Retina (tissue), 1 donor: ENCODE results near the gene ALPP.
"Not testable (repeated sequence)": the region's sequence is repeated elsewhere in the genome, so short reads cannot be mapped to it uniquely, and the experiment has no call there.

ENCODE experiments used
- DNase-seq: peaks from one replicate; pipeline ENCODE4 v3.0.0-alpha.2; 2016

The ALPP gene

DNA sequence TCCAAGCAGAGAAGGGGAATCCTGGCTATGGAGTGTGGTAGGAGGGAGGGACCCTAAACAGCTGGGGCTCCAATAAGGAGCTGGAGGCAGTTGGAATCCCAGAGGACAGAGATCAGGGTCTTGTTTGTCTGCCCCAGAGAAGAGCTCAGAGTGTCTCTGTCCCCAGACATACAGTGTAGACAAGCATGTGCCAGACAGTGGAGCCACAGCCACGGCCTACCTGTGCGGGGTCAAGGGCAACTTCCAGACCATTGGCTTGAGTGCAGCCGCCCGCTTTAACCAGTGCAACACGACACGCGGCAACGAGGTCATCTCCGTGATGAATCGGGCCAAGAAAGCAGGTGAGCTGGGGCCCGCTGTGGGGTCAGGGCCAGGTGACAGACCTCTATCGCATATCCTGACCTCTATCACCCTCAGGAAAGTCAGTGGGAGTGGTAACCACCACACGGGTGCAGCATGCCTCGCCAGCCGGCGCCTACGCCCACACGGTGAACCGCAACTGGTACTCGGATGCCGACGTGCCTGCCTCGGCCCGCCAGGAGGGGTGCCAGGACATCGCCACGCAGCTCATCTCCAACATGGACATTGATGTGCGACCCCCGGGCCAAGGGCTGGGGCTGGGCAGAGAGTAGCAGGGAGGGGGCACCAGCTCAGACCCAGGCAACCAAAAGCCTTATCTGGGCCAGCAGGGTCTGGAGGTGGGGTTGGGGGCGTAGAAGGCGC is 29.0 kb downstream of the ALPP start:
- DNase-seq: not testable (repeated sequence)

DNA sequence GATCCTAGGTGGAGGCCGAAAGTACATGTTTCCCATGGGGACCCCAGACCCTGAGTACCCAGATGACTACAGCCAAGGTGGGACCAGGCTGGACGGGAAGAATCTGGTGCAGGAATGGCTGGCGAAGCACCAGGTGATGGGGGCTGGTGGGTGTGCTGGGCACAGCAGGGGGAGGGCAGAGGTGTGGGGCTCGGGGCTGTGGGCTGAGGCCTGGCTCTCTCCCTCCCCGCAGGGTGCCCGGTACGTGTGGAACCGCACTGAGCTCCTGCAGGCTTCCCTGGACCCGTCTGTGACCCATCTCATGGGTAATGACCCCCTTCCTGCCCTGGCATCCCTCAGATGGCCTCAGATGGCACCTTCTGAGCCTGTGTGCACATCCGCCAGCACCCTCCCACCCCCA is 29.7 kb downstream of the ALPP start:
- not testable (repeated sequence) for DNase-seq

DNA sequence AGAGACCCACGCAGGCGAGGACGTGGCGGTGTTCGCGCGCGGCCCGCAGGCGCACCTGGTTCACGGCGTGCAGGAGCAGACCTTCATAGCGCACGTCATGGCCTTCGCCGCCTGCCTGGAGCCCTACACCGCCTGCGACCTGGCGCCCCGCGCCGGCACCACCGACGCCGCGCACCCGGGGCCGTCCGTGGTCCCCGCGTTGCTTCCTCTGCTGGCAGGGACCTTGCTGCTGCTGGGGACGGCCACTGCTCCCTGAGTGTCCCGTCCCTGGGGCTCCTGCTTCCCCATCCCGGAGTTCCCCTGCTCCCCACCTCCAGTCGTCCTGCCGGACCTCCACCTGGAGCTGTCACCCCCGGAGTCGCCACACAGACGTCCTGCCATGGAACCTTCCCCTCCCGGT is 31.1 kb downstream of the ALPP start:
- not testable (repeated sequence) for DNase-seq

DNA sequence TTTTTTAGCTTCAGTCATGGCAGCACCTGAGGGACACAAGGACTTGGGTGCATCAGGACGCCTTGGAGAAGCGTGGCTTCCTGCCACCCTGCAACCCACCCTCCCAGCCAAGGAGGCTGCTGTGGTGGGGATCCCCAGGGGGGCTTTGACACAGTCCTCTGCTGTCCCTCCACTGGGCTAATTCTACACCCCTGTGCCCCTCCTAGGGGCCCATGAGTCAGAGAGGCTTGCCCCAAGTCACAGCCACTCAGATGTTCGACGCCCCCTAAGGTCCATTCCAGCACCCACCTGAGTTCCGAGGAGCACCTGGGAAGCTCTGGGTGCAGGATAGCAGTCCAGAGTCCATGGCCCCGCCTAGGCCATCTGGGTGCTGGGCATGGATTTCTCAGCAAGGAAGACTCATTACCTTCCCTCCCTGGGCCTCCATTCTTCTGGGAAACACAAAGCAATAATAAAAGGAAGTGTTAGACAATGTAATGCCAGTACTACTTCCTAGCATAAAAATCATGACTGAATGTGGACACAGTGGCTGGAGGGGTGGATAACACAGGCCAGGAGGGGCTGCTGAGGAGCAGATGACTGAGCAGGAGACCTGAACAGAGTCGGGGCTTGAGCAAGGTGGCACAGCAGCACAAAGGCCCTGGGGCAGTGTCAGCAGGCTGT is 31.8 kb downstream of the ALPP start:
- no peak for DNase-seq

DNA sequence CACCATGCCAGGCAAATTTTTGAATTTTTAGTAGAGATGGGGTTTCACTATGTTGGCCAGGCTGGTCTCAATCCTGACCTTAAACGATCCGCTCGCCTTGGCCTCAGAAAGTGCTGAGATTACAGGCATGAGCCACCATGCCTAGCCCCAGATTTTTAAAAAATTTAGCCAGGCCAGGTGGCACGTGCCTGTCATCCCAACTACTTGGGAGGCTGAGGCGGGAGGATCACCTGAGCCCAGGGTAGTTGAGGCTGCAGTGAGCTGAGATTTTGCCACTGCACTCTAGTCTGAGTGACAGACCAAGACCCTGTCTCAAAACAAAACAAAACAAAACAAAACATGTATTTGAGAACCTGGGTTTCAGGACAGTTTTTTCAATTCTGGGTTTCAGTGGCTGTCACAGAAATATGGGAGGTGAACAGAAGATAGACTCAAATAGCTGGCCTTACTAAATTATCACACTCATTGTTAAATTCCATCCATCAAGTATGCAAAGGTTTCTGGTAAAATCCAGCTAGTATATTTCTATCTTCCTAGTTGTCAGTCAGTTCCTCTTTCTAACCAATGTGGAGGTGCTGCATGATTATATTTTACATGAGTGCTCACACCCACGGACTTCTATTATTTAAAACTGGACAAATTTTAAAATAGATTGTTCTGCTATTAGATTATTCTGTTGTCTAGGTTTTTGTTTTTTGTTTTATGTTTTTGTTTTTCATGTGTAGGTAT is 33.5 kb downstream of the ALPP start:
- DNase-seq: no peak

DNA sequence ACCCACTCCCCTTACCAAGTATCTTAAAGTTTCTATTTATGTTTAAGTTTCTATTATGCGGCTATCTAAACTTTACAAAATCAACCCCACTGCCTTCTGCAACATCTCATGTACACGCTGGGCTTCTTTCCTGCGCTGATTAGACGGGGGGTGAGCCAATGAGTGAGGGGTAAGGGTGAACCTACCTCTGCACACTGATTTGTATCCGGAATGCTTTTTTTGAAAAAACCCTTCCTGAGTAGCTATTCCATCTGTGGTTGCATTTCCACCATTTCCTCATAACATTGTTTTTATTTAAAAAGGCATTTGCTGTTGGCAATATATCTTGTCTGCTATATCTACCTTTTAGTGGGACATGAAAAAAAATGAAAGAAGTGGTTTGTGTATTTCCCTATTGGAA is 34.4 kb downstream of the ALPP start:
- DNase-seq: no peak

DNA sequence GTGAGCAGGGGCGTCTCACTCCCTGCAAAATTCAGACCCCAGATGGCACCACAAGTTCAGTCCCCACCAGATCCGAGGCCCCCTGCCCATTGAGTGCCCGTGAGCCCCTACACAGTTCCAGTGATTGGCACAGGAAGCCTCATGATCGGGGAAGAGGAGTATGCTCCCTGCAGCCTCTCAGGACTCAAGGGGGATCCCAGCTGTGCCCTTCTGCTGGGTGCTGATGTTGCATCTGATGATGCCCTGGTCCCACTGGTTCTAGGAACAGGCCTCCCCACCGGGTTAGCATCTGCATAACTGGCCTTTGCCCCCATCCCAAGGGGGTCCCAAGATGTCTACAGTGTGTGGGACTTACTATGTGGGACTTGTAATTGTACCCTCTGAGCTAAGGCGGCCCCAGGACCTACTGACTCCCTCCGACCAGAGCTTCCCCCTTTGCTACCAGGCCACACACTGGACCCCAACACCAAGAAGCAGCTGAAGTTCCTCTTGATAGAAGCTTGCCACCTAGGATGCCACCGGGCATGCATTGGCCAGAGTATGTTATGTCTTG is 36.7 kb downstream of the ALPP start:
- DNase-seq: no peak

DNA sequence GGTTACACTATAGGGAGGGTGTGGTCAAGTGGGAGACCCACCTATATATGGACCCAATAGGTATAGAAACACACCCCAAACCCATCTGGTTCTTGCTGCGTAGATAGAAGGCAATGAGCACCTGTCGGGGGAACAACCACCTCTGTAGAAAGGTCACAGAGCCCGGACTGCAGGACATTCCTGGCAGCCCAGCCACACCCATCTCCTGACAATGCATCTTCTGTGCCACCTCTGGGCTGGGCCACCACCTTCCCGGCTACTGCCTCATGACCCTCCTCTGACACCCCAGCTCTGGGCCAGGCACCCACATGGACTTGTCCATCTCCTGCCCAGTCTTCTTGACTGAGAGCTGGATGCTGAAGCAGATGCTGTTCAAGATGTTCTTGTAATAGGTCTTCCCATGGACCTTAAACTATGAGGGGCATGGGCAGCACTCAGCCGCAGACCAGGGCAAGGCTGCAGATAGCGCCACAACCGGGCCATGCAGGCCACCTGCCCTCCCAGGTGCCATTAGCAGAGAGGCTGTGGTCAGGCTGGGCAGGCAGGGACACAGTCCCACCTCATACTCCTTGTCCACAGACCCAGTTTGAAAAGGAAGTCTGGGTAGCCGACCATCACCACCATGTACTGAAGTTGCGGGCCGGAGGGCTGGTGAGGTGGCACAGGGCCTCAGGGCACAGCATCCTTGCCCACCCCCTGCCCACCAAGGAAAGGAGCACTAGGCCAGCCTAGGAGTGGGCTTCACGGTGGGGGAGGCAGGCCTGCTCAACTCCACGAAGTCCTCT is 37.4 kb downstream of the ALPP start:
- DNase-seq: no peak

DNA sequence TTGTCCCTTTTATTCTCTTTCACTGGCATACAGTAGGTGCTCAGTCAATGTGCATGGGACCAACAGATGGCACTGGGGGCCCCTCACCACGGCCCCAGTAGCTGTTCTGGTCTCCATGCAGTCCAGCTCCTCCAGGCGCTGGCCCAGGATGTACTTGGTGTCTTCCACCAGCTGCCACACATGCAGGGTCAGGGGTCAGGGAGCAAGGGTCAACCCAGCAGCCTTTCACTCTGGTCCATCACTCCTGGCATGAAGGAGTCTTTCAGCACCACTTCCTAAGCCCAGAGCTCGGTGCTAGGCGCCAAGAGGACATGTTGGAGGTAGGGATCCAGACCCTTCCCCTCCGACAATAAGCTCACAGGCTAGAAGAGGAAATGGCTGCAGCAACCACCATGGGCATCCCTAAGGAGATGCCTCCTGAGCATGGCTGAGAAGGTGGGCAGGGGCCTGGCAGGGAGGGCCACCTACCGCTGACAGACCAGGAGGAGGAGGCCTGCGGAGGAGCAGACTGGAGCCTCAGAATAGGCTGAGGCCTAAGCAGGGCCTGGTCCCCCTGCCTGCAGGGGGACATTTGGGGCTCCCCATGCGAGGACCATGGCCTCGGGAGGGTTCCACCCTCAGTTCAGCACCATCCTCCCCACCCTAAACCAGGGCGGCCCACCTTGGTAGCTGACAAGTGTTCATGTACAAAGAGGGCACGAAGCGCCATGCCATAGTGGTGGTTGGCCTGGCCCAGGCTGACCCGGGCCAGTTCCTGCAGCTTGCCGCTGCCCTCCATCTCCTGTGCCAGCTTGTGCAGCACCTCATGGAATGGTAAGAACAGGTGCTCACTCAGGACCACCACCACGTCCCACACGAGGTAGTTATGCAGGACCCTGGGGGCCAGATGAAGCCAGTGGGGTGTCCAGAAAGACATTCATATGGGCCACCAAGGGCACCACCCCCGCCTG is 38.2 kb downstream of the ALPP start:
- no peak for DNase-seq

DNA sequence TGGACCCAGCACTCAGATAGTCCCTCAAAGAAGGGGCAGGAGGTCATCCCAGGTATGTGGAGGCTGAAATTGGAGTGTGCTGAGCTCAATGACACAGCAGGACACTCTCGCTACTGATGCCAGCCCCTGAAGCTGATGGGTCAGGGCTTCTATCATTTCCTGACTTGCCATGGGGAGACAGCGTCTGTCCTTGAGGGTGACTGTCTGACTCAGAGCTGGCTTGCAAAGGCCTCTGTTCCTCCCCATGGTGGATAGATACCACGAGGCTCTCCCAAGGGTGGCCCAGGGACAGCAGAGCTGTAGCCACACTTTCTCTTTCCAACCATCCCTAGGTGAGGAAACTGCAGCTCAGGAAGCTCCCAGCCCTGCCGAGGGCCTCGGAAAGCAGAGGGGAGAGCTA is 38.9 kb downstream of the ALPP start:
- no peak for DNase-seq

DNA sequence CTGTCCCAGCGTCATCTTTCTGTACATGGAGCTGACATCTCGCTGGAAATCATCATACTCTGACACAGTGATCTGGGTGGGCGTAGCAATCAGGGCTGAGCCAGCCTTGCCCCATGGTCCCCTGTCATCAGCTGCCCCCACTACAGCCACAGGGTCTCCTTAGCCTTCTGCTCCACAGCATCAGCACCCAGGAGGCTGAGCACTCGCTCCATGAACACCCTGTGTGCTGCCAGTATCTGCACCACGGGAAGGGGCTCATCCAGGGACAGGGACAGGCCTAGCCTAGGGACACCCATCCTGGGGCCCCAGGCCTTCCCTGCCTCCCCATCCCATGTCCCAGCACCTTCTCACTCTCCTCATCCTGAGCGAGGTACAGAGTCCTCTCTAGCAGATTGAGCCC is 39.5 kb downstream of the ALPP start:
- no peak for DNase-seq

DNA sequence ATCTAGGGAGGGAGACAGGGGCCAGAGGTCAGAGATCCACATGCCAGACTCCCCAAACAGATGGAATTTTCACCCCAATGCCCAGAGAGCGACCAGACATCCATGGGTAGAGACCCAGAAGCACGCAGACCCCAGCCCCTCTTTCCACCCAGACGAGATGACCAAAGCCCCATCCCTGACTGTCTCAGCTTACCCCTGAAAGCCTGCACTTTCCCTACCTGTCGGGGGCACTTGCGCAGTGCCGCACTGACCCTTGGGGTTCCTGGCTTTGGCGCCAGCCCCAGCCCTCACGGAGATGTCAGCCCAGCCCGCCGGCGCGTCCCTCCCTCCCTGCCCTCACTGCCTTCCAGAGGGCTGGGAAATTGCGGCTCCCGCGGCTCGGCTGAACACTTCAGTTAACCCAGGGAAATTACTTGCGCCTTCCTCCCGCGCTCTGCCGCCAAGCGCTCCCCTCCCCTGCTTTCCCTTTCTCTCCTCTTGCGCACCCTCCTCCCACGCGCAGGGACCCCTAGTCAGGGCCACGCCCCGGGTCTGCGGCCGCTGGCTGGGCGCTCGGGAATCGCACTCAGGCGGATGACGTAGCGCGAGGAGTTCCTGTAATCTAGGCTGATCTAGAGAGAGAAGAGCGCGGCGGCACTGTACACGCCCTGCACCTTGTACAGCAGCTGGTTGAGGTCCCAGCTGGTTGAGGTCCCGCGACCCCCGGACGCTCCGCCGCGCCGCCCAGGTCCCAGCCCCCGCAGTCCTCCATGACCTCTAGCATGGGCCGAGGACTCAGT is 40.1 kb downstream of the ALPP start:
- DNase-seq: peak; percentile 76

DNA sequence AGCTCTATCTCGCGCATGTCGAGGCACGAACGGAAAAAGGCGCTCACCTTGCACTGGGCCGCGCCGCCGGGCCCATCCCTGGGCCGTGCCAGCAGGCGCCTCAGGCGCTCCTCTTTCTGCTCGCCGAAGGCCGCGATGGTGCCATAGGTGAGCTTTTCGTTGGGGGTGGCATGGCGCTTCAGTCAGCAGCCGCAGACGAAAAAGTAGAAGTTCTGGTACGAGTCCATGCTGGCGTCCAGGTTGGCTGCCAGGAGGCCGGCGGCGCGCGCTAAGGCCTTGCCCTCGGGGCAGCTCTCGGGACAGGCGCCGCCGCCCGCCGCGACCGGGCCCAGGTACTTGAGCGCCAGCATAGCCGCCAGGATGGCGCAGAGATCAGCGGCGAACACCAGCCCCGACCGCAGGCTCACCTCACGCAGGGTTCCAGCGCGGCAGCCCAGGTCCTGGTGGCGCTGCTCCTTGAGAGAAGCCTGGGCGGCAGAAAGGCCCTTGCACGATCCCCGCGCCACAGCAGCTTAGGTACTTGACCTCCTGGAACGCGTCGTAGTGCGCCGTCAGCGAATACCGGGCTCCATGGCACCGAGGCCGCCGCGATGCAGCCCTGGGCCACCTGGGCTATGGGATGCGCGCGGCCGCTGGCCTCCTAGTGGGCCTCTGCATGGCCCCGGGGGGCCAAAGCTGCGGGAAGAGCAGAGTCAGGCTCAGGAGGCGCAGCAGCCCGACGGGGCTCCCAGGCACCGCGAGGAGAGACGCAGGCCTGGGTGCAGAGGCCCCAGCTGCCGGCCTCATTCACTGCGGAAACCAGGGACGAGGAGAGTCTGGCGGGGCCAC is 40.9 kb downstream of the ALPP start:
- DNase-seq: peak; percentile 62

DNA sequence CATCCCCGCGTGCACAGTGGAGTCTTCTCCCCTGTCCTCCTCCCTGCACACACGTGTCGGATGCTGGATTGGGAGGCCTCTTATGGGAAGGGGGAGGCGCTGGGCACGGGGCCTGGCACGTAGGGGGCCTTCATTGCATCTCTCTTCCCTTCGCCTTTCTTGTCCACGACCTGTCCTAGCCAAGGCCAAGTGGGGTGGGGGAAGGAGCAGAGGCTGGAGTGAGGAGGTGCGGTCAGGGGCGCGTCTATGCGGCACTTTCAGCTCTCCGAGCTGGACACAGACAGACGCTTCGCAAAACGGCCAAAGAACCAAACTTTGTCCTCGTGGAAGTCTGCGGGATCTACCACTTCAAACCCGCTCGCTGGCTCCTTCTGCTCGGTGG is 41.5 kb downstream of the ALPP start:
- peak; percentile 34 for DNase-seq

DNA sequence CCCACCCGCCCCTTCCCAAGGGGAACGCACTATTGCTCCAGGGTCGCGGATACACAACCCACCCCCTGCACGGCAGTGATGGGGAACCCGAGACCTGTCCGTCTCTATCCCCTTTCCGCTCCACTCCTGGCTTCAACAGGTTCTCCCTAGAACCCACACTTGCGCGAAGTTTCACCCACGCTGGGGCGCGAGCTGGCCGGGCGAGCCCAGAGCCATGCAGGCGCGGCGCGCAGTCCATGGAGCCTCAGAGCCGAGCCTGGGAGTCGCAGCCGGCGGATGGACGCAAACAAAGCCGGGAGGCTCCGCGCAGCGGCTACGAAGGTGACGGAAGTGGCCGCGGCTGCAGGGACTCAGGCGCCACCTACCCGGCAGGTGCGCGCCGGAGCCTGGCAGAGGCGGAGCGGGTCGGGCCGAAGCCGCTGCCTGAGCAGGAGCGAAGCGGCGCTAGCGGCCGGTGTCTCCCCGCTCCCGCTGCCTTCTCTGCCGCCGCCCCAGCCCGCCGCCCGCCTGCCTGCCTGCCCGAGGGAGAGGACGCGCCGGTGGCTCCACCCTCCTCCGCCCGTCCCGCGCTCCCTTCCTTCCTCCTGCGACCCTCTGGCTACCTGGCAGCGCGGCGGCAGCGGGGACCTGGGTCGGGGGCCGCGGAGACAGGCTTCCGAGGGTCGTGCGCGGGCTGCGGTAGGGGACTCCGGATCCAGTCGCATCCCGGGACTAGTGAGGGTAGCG is 42.1 kb downstream of the ALPP start:
- DNase-seq: peak; percentile 73

DNA sequence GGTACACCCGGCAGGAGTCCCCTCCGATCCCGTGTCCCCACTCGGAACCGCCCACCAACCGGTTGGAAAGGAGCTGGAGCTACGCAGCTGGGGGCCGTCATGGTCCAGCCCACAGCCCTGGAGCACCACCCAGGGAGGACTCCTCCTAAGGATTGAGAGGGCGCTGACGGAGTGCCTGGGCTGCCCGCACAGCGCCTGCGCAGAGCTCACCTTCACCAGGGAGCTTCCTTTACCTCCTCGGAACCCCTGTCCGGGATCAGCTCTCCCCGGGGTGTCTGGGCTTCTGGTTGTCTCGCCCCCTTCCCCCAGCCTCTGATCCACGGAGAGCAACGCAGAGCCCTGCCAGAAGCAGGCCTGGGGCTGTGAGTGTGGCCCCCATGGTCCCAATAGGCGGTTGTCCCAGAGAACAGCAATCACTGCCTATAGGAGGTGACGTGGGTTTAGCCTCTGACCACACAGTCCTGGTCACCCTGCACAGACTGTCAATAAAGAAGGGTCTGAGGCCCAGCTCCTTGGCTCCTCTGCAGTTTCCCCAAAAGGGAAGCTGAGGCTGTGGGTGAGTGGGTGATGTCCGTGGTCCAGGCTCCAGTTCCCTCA is 42.7 kb downstream of the ALPP start:
- DNase-seq: no peak

DNA sequence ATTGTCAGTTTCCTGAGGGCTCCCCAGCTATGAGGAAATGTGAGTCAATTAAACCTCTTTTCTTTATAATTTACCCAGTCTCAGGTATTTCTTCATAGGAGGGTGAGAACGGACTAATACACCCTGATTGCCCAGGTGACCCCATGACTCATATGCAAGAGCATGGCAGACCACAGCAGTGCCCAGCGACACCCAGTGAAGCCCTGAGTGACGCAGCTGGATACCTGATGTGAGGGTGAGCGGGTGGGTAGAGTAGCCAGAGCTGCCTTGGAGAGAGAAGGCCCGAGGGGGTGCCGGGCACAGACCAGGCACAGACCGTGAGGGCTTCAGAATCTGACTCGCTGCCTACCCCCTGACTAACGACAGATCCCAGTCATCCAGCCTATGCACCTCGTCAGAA is 43.5 kb downstream of the ALPP start:
- DNase-seq: no peak

DNA sequence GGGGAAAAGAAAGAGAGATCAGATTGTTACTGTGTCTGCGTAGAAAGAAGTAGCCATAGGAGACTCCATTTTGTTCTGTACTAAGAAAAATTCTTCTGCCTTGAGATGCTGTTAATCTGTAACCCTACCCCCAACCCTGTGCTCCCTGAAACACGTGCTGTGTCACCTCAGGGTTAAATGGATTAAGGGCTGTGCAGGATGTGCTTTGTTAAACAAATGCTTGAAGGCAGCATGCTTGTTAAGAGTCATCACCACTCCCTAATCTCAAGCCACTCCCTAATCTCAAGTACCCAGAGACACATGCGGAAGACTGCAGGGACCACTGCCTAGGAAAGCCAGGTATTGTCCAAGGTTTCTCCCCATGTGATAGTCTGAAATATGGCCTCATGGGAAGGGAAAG is 44.4 kb downstream of the ALPP start:
- DNase-seq: not testable (repeated sequence)

DNA sequence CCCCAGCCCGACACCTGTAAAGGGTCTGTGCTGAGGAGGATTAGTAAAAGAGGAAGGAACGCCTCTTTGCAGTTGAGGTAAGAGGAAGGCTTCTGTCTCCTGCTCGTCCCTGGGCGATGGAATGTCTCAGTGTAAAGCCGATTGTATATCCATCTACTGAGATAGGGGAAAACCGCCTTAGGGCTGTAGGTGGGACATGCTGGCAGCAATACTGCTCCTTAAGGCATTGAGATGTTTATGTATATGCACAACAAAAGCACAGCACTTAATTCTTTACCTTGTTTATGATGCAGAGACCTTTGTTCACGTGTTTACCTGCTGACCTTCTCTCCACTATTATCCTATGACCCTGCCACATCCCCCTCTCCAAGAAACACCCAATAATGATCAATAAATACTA is 44.9 kb downstream of the ALPP start:
- not testable (repeated sequence) for DNase-seq
